ENCODE data around the gene TMEM176B.

The TMEM176B gene

GRCh38 chr7:150835702-150836280, 35.6 kb upstream of the TMEM176B start:
- Histone ChIP-seq H3K27ac (no peak overlapping the region), H3K36me3 (no peaks in the 10 kb centered on the region), H3K9me3 (no peaks in the 10 kb centered on the region), H3K4me3 (ENCODE audit: low read depth in 1 of 2, low read length in 1 of 2) (no peak overlapping the region), H3K27me3 (peaks cover 21% of the 10 kb centered on the region), H3K4me1 (ENCODE audit: control insufficient read depth in 1 of 2, insufficient read depth in 1 of 2, low read depth in 1 of 2, low read length in 1 of 2) (no peaks in the 10 kb centered on the region)
- TF ChIP-seq CTCF (IDR thresholded peaks at IDR 0.05): no peak

- no peak for TF ChIP-seq CTCF (IDR thresholded peaks at IDR 0.05)
- H3K4me3 ChIP-seq (ENCODE audit: low read depth in 1 of 2, low read length in 1 of 2): no peak overlapping the region
Measured at GRCh38 chr7:150835019-150835418, 34.9 kb upstream of the TMEM176B start.

GRCh38 chr7:150831851-150832250, 31.7 kb upstream of the TMEM176B start:
- no peaks in the 10 kb centered on the region for H3K4me1 ChIP-seq (ENCODE audit: control insufficient read depth in 1 of 2, insufficient read depth in 1 of 2, low read depth in 1 of 2, low read length in 1 of 2)
- TF ChIP-seq CTCF (IDR thresholded peaks at IDR 0.05): no peak
- H3K9me3 ChIP-seq: no peaks in the 10 kb centered on the region
- no peak overlapping the region for H3K27ac ChIP-seq
- no peaks in the 10 kb centered on the region for H3K36me3 ChIP-seq
- H3K4me3 ChIP-seq (ENCODE audit: low read depth in 1 of 2, low read length in 1 of 2): no peak overlapping the region
- H3K27me3 ChIP-seq: peaks cover 29% of the 10 kb centered on the region

More at GRCh38 chr7:150835019-150835418, 34.9 kb upstream of the TMEM176B start:
- H3K4me1 ChIP-seq (ENCODE audit: control insufficient read depth in 1 of 2, insufficient read depth in 1 of 2, low read depth in 1 of 2, low read length in 1 of 2): no peaks in the 10 kb centered on the region
- peaks cover 21% of the 10 kb centered on the region for H3K27me3 ChIP-seq
- no peaks in the 10 kb centered on the region for H3K36me3 ChIP-seq
- H3K27ac ChIP-seq: no peak overlapping the region
- H3K9me3 ChIP-seq: no peaks in the 10 kb centered on the region

- Histone ChIP-seq H3K27ac (no peak overlapping the region), H3K4me1 (ENCODE audit: control insufficient read depth in 1 of 2, insufficient read depth in 1 of 2, low read depth in 1 of 2, low read length in 1 of 2) (no peaks in the 10 kb centered on the region), H3K4me3 (ENCODE audit: low read depth in 1 of 2, low read length in 1 of 2) (no peak overlapping the region), H3K36me3 (no peaks in the 10 kb centered on the region), H3K27me3 (peaks cover 24% of the 10 kb centered on the region), H3K9me3 (no peaks in the 10 kb centered on the region)
- TF ChIP-seq CTCF (IDR thresholded peaks at IDR 0.05): no peak
Measured at GRCh38 chr7:150830937-150831336, 30.8 kb upstream of the TMEM176B start.

- no peak overlapping the region for H3K4me3 ChIP-seq (ENCODE audit: low read depth in 1 of 2, low read length in 1 of 2)
- TF ChIP-seq CTCF (IDR thresholded peaks at IDR 0.05): no peak
- no peaks in the 10 kb centered on the region for H3K4me1 ChIP-seq (ENCODE audit: control insufficient read depth in 1 of 2, insufficient read depth in 1 of 2, low read depth in 1 of 2, low read length in 1 of 2)
- H3K27ac ChIP-seq: no peak overlapping the region
- no peaks in the 10 kb centered on the region for H3K9me3 ChIP-seq
- no peaks in the 10 kb centered on the region for H3K36me3 ChIP-seq
- H3K27me3 ChIP-seq: peaks cover 21% of the 10 kb centered on the region
Measured at GRCh38 chr7:150829426-150829825, 29.3 kb upstream of the TMEM176B start.

Data from neutrophil (primary cell).